HG03469 (cell line): Measurements from ENCODE around the gene ASTN2.
"Not testable (repeated sequence)": the region's sequence is repeated elsewhere in the genome, so short reads cannot be mapped to it uniquely, and the experiment has no call there.

ENCODE experiments used
- ATAC-seq: cut with Tn5 transposase; IDR thresholded peaks from one replicate; pipeline ENCODE4 v1.9.1; 2021; ENCODE audit warnings: mild to moderate bottlenecking, moderate library complexity, moderate number of reproducible peaks; ENCODE audit not compliant: unreplicated experiment

Gene ASTN2

DNA sequence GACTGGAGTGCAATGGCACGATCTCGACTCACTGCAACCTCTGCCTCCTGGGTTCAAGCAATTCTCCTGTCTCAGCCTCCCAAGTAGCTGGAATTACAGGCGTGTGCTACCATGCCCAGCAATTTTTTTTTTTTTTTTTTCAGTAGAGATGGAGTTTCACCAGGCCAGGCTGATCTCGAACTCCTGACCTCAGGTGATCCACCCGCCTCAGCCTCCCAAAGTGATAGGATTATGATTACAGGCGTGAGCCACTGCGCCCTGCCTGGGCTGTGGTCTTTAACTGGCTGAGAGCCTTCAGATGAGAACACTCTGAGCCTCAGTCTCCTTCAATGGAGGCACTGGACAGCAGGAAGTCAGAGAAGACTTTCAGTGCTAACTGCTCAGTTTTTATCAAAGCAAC is 576.4 kb downstream of the ASTN2 start:
- not testable (repeated sequence) for ATAC-seq

DNA sequence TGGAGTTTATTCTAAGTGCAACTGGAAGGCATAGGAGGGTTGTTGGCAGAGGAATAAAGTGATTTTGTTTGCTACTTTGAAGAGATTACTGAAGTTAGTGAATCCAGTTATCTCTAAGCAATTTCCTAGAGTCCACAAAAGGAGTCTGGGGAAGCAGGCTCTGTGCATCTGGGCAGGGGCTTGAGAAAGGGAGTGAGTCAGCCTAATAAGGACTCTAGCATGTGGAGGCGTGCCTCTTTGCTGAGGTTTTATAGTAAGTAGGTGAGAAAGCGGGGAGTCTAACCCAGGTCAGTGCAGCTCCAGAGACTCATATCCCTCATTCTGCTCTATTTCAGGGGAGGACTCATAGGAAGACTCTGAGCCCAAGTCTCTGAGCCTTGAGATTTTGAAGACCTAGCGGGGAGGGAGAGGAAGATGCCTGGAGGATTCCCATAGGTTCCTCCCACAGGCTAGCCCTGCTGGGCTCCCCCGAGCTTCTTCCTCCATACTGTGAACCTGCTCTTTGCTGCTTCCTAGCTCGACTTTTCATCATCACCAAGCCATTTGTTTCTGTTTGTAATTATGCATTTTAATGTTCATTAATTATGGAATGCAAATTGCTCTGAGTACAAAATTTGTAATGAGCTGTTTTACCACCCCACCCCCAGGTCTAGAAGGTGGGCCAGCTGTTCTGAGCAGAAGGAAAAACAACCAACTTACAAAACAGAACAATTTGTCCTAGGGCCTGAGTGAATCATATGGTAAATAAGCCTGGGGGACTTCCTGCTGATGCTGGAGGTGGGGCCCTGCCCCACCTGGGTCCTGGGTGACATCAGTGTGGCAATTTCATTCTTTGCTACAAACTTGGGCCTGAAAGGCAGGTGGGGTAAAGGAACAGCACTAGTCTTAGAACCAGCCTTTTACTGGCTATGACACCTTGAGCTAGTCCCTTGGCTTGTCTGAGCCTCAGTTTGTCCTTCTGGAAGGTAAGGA is 577.6 kb downstream of the ASTN2 start:
- ATAC-seq = no peak

DNA sequence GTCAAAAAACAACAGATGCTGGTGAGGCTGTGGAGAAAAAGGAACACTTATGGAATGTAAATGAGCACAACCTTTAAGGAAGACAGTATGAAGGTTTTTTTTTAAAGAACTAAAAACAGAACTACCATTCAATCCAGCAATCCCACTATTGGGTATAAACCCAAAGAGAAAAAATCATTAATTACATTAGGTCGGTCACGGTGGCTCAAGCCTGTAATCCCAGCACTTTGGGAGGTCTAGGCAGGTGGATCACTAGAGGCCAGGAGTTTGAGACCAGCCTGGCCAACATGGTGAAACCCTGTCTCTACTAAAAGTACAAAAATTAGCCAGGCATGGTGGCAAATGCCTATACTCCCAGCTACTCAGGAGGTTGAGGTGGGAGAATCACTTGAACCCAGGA is 584.5 kb downstream of the ASTN2 start:
- ATAC-seq = not testable (repeated sequence)

DNA sequence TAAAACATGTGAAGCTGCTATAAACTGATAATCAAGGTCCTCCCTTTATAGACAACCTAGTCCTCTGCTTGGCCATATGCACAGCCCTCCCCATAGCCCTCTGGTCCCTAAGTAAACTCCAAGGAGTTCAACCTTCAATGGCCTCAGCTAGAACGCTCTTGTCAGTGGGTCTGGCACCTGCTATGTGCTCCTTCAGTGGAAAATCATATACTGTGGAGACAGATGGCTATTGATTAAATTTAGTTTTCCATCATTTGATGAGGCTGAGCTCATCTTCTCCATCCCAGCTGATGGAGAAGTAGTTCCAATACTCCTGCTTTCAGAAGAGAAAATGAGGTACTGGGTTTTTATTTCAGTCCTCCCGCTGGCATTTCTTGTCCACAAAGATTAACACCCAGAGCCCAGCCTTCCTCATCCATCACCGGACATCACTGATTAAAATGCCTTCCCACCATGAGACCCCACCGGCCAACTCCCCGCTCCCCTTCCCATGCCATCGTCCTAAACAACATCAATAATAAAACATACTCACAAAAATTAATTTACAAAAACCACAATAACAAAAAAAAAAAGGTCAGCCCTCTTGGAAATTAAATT is 593.1 kb downstream of the ASTN2 start:
- ATAC-seq = no peak

DNA sequence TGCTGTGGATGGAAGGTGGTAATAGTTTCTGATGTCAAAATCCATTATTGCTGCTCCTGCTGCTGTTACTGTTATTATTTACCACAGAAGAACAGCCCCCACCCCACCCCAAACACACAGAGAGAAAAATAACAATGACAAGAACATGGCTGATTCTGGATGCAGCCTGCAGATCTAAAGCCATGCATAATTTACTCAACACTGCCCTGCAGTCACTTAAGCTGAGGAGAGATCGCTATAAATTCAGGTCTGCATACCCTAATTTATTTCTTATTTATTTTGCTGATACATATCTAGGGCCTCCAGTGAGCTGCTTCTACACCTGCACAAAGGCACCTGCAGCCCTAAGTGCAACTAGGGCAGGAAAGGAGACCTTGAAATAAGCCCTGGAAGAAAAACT is 595.7 kb downstream of the ASTN2 start:
- ATAC-seq = no peak

DNA sequence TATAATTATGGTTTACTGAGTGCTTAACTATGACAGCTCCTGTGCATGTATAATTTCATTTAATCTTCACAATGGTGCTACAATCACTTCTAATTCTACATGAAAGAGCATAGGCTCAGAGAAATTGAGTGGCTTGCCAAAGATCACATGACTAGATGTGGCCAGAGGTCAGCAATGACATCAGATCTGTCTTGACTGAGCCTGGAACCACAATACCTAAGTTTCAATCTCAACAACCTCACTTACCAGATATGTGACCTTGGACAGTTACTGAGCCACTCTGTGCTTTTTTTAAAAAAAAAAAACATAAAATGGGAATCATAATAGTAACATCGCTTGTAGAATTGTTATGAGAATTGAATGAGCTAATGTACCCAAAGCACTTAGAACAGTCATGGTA is 597.1 kb downstream of the ASTN2 start:
- no peak for ATAC-seq

DNA sequence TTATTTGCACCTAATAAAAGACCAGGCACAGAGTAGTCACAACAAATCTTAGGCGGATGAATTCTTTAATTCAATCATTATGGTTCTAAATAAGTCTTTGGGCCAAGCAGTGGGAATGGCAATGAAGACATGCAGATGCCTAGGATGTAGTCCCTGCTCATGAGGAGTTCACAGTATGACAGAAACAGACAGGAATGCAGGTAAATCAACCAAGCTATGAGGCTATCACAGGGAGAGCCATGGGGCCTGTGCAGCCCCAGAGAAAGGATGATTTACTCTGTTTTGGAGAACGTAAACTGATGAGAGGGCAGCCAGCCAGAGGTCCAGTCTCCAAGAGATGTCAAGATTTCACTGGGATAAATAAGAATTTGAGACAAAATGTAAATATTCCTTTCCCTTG is 598.4 kb downstream of the ASTN2 start:
- ATAC-seq = no peak

DNA sequence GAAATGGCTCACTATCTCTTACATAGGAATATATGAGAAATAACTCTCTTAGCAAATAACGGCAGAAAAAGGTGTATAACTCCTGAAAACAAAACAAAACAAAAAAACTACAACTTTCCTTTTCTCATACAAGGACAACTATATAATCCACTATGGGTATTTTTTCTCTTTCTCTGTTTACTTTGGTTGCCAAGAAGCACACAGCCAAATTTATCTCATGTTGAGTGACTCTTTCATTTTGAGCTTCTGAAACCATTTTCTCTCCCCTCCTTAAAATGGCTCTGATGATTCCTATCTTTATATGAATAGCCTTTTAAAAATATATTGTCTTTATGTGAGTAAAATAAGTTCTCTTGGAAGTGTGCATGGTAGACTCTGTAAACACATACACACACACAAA is 599.0 kb downstream of the ASTN2 start:
- ATAC-seq = no peak

DNA sequence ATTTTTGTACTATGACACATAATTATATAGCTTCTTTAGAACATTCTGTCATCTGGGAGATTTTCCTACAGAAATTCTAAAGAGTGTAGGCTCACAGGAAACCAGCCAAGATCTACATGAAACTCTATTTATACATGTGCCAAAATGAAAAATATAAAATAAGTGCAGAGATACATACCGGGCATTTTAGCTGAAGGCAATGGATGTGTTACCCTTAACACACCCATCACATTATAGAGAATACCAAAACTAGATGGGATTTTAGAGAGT is 601.9 kb downstream of the ASTN2 start:
- no peak for ATAC-seq

DNA sequence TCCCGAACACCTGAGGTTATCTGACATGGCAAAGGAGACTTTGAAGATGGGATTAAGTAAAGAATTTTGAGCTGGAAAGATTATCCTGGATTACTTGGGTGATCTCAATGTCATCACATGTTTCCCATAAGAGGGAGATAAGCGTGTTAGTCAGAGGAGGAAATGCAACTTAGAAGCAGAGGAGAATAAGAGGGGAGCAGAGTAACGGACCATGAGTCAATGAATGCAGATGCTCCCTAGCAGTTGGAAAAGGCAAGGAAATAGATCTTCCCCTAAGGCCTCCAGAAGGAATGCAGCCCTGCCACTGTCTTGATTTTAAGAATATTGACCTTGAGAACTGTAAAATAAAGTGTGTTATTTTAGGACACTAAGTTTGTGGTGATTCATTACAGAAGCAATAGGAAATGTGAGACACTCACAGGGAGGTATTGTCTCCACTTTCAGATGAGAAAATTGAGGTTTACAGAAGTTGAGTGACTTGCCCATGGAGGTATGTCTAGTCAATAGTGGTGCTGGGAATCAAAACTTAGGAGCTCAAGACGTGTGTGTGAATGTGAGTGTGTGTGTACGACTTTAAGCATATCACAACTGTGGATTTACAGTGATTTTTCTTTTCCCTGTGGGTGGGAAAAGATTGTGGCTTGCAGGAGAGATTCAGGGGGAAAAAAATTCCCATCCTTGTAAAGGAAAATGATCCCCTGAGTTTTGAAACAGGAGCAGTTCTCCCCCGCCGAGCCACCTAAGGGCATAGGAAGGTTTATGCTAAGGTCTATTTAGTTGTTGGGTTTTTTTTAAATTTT is 602.4 kb downstream of the ASTN2 start:
- ATAC-seq = no peak

DNA sequence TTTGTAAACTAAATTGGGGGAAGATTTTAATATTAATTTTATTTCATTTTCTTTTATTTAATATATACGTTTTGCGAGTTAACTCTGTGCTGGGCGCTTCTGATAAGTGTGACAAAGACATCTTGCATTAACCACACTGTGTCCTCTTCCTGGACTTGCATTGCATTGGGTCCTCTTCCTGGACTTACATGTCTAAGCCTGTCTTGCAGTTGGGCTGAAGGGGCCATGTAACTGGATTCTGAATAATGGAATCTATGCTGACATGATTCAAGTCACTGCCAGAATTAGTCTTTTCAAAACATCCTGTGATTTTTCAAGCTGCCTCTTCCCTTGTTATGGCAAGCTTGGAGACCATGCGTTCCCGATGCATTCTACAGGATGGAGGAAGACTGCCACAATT is 605.2 kb downstream of the ASTN2 start:
- ATAC-seq = no peak

DNA sequence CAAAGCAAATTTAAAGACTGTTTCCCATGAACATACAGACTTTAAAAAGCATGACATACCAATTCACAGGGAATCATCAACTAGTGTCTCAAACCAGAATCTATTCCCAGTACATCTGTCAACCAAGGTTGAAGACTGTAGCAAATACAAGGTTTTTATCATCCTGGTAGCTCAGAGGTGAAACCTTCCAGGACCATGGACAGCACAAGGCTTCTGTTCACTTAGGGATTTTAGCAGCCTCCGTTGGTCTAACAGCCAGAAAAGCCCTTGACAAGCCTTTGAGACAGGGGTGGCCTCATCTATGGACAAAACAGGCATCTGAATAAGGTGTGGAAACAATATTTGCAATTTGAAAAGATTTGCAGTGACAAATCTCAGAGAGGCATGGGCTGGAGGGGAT is 608.8 kb downstream of the ASTN2 start:
- ATAC-seq = no peak

DNA sequence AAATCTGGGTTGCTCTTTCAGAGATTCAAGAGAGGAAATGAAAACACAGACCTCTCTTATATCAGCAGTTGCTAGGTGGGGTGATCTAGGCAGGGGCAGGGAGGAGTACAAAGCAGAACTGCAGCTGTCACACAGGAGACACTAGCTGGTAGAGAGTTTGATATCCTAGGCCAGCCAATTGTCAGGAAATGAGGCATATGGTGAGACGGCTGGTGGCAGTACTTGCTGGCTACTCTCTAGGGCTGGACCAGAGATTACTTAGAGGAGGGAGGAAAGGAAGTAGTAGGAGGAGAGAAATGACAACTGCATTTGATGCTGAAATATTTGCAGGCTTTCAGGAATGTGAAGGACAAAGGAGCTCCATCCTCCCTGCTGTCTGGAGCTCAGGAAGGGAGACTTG is 614.0 kb downstream of the ASTN2 start:
- ATAC-seq = no peak

DNA sequence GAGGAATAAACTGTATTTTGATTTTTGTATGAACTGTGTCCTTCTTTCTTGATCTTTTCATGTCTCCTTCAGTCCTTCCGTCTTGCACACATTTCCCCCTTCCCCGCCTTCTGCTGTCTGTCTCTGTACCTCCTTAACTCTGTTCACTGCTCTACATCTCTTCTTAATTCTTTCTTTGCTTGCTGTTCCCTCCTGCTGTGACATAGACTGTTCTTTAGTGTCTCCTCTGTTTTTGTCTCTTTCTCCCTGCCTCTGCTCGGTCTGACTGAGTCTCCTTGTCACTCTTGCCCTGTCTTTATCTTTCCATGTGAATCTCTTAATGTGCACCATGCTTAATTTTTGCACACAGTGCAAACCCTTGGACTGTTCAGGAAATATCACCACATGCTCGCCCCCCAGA is 614.8 kb downstream of the ASTN2 start:
- no peak for ATAC-seq

DNA sequence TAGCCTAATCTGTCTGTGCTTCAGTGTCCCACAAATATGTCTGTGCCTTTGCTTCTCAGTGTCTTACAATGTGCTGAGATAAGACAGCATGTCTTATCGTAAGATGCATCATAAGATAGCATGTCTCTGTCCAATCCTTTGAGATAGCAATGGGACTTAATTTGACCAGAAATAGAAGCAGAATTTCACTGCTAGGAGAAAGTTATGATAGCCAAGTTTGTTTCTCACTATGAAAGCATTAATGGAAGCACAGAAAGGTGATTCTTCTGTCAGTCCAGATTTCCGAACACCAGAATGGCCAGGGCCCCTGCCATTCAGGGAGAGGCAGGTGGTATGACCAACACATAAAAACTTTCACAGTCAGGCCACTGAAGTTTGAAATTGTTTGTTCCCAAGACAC is 616.3 kb downstream of the ASTN2 start:
- no peak for ATAC-seq

DNA sequence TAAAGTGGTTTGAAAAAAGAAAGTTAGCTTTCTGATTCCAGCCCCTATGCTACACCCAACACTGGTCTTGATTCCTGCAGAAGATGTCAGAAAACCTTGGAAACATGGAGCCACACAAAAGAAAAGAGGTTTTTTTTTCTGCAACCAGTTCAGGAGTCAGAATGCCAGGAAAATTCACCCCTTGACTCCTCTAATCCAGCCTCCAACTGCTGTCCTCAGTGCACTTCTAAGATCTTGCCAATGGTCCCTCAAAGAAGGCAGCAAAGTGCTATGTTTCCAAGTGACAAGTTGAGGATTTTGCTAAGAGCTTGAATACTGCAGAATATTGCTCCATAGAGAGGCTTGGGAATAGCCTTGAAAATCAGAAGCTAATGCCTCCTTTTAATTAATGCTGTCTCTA is 617.6 kb downstream of the ASTN2 start:
- no peak for ATAC-seq

DNA sequence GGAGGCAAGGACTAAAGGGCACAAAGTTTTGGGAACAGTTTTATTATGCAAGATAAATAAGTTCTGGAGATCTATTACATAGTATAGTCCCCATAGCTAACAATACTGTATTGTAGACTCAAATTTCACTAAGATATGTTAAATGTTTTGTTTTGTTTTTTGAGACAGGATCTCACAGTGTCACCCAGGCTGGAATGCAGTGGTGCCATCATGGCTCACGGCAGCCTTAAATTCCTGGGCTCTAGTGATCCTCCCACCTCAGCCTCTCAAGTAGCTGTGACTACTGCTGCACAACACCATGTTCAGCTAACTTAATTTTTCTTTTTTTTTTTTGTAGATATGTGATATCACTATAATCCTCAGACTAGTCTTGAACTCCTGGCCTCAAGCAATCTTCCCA is 618.2 kb downstream of the ASTN2 start:
- no peak for ATAC-seq

DNA sequence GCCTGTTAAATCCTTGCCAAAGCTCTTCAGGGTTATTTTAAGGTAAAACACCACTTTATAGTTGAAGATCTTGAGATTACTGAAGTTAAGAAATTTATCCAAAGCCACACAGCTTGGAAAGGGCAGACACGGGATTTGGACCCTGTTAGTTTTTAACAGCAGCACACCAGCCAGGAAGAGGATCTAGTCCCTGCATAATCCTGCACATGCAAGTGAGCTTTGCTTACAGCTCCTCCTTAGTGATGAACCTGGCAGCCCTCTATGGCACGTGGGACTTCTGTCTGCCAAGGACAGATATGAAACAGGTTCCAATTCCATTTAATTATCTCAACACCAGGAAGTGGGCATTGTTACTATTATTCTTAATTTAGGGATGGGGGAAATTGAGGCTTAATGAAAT is 619.0 kb downstream of the ASTN2 start:
- ATAC-seq = no peak

DNA sequence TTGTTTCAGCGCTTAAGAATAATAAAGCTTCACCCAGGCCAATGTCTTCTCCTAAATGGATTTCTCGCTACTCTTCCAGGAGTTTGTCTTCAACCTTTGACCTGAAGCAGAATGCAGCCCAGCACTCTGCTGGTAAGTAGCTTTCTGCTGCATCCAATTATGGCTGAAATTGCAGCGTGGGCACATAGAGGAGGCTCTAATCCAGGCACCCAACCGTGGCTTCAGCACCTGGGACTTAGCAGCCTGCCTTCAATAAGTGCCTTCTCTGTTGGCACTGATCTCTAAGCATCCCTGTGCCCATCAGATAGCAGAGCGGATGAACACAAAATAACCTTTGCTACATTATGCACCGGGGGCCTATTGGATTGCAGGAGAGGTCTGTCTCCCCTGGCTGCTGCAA is 622.6 kb downstream of the ASTN2 start:
- no peak for ATAC-seq

DNA sequence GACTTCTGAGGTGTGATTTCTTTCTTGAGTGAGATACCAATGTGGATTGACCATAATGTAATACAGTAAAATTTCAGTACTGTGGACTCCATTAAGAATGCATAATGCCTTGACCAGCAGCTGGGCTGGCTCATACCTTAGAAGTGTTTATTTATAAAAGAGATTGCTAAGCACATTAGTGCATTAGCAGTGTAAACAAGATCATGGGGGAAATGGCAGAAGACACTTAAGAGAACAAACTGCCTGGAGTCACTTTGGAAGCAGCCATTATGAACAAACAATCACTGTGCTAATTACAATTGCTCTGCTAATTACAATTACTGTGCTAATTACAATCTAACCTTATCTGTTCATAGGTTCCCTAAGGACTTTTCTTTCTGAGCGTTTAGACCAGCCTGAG is 623.5 kb downstream of the ASTN2 start:
- ATAC-seq = no peak

DNA sequence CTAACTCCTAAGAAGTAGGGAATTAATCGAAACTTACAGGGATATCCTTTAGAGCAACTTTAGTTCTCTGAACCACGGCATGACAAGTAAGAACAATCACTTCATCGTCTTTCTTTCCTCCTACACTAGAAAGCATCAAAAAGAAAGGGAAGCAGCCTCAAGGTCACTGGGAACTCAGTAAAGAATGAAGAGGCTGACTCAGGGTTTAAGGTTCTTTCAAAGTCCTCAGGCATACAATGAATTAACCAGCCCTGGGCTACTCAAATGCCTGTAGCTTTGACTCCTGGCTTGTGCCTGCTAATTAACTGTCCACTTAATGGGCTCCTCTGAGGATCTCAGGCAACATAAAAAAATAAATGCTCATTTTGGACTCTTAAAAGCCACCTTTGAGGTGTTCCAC is 625.8 kb downstream of the ASTN2 start:
- ATAC-seq = no peak

DNA sequence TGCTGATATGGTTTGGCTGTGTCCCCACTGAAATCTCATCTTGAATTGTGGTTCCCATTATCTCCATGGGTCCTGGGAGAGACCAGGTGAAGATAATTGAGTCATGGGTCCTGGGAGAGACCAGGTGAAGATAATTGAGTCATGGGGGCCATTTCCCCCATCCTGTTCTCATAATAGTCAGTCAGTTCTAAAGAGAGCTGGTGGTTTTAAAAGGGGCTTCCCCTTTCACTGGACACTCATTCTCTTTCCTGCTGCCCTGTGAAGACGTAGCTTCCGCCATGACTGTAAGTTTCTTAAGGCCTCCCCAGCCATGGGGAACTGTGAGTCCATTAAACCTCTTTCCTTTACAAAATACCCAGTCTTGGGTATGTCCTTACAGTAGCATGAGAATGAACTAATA is 628.1 kb downstream of the ASTN2 start:
- ATAC-seq = no peak
